Adrenal gland (tissue), 5 donors: Measurements from ENCODE around the gene ATP8B1.

ENCODE experiments used
- POLR2A ChIP-seq, 2 donors: fragments of 450-650 bp; IDR thresholded peaks; one replicate each; pipeline ENCODE4 v1.6.1; 2017; ENCODE audit warnings: antibody characterized with exemption in 2 of 2, mild to moderate bottlenecking in 2 of 2, moderate library complexity in 1 of 2
- TF ChIP-seq, protein P1 (sequence below), 6 experiments: fragments of 450-650 bp in 4 of 6; fragments of 200-600 bp in 2 of 6; sonication (generic) in 1 of 6; IDR thresholded peaks; 1 replicate in 5 of 6; 2 replicates in 1 of 6; pipeline versions ENCODE4 v1.5.1 to v1.8.0; 2016 to 2021; ENCODE audit warnings: antibody characterized with exemption in 6 of 6, mild to moderate bottlenecking in 2 of 6, moderate library complexity in 1 of 6
- donor health status: DM: no; HTN: no; CAD: no.

DNA sequence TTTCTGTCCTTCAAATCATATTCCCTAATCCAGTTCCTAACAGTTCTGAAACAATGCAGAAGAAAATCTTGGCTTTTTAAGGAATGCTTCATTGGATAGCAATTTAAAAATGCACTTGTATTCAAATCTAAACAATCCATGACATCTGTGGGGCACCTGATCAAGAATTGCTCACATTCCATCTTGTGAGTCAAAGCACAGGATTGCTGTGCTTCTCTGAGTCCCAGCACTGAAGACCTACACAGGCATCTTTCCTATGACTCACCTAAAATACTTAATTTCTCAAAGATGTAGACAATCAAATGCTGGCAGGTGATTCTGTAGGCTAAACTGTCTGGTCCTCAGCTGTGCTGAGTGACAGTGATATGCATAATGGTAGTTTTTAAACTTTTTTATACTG is 10.1 kb upstream of the ATP8B1 start:
- TF ChIP-seq, protein P1, sequence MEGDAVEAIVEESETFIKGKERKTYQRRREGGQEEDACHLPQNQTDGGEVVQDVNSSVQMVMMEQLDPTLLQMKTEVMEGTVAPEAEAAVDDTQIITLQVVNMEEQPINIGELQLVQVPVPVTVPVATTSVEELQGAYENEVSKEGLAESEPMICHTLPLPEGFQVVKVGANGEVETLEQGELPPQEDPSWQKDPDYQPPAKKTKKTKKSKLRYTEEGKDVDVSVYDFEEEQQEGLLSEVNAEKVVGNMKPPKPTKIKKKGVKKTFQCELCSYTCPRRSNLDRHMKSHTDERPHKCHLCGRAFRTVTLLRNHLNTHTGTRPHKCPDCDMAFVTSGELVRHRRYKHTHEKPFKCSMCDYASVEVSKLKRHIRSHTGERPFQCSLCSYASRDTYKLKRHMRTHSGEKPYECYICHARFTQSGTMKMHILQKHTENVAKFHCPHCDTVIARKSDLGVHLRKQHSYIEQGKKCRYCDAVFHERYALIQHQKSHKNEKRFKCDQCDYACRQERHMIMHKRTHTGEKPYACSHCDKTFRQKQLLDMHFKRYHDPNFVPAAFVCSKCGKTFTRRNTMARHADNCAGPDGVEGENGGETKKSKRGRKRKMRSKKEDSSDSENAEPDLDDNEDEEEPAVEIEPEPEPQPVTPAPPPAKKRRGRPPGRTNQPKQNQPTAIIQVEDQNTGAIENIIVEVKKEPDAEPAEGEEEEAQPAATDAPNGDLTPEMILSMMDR (IDR thresholded peaks at IDR 0.05): no peak
- TF ChIP-seq POLR2A (IDR thresholded peaks at IDR 0.05): no peak
